ES-I3 (cell line): ENCODE data around the gene OSR1.
"Not testable (repeated sequence)": the region's sequence is repeated elsewhere in the genome, so short reads cannot be mapped to it uniquely, and the experiment has no call there.

Experiments used
- H3K36me3 ChIP-seq: 2 replicates; pipeline ENCODE4 v1.6.1; 2013; ENCODE audit warnings: mild to moderate bottlenecking, low read length, control low read depth, moderate library complexity; ENCODE audit not compliant: insufficient read depth
- H3K4me1 ChIP-seq: 2 replicates; pipeline ENCODE4 v1.6.1; 2013; ENCODE audit warnings: mild to moderate bottlenecking, control low read depth, low read length; ENCODE audit not compliant: insufficient read depth
- H3K9ac ChIP-seq: 2 replicates; pipeline ENCODE4 v1.6.1; 2013; ENCODE audit warnings: low read depth, mild to moderate bottlenecking, low read length, moderate library complexity
- H3K9me3 ChIP-seq: 2 replicates; pipeline ENCODE4 v1.6.1; 2013; ENCODE audit warnings: mild to moderate bottlenecking, low read length, moderate library complexity; ENCODE audit not compliant: control insufficient read depth, insufficient read depth

Gene OSR1

DNA sequence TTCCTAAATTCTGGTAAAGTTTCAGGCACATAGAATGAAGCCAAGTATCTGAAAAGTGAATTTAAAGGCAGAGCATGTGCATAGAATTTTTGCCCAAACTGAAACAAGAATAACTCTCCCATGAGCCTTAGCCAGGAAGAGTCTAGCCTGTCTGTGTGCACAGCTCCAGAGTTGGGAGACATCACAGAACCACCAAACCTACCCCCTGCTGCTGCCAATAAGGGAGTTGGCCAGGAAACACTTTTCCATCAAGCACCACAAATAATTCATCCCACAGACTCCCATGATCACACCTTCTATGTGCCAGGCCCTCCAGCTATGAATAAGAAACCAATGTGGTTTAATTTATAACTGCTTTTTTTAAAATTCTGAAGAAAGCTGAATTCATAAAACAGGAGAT lies 27.0 kb downstream of the OSR1 start:
- Histone ChIP-seq H3K36me3 (no peaks in the 10 kb centered on the region), H3K4me1 (no peaks in the 10 kb centered on the region), H3K9me3 (no peaks in the 10 kb centered on the region), H3K9ac (no peak overlapping the region)

DNA sequence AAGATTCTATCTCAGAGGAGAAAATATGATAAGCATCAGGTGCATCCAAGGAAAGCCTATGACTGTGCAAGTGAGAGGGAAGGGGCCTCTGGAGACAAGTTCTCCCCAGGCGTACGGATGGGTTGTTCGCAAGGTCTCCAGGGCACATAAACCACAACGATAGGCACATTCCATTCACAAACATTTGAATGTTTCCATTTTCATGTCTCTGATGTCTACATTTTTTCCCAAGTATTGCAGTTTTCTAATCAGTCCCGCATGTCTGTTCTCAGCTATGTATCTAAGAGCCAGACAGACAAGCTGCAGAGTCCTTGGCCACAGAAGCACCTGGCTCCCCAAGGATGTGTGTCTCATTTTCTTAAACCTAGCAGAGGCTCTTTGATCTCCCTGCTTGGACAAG lies 28.0 kb downstream of the OSR1 start:
- Histone ChIP-seq H3K36me3 (no peaks in the 10 kb centered on the region), H3K4me1 (no peaks in the 10 kb centered on the region), H3K9ac (no peak overlapping the region), H3K9me3 (no peaks in the 10 kb centered on the region)

DNA sequence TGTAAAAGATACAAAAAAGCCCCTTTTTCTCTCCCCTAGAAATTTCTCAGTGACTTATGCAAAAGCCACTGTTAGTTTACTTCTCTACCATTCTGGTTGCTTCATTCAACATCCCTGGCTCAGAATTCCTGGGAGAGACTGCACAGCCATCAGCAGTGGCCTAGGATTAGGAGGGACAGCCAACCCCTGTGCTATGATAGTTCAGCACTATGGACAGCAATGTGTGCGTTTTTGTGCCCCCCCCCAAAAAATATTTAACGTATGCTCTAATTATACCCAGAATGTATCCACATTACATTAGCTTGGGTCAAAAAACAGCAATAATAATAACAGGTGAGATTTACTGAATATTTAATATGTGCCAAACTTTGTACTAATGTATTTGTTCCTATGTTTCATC lies 29.0 kb downstream of the OSR1 start:
- H3K4me1 ChIP-seq: no peaks in the 10 kb centered on the region
- no peaks in the 10 kb centered on the region for H3K36me3 ChIP-seq
- H3K9me3 ChIP-seq: no peaks in the 10 kb centered on the region
- H3K9ac ChIP-seq: no peak overlapping the region

DNA sequence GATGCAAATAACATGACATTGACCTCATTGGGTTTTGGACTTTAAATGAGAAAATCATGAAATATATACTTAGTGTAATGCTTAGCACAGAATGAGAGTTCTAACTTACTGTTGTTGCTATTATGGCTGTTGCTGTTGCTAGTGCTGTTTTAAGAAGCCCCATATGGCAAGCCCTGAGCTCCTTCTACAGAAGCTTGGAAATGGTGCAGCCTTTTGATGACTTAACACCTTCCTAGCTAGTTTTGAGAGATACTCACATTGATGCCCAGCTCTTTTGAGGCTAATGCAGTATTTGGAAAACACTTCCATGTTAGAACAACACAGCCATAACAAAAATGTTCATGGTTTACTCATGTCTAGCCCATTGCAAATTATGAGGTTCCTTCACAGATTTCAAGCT lies 30.9 kb downstream of the OSR1 start:
- Histone ChIP-seq H3K9ac (no peak overlapping the region), H3K4me1 (no peaks in the 10 kb centered on the region), H3K36me3 (no peaks in the 10 kb centered on the region), H3K9me3 (no peaks in the 10 kb centered on the region)

DNA sequence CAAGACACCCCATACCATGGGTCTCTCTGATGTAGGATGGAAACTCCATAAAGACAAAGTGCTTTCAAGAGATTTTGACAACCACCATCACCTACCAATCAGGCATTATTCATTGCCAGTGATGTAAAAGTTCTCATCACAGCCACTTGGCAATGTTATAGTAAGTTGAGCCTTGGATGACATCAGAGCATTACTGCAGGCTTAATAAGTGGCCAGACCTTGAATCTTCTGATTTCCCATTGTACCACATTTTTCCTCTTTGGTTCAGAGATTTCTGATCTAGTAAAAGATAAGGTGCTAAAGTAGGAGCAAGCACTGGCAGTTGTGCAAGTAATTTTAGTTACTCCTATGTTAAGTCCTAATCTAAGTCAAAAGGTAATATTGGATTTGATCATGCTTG lies 36.5 kb downstream of the OSR1 start:
- H3K4me1 ChIP-seq: no peaks in the 10 kb centered on the region
- H3K9ac ChIP-seq: no peak overlapping the region
- H3K36me3 ChIP-seq: no peaks in the 10 kb centered on the region
- no peaks in the 10 kb centered on the region for H3K9me3 ChIP-seq

DNA sequence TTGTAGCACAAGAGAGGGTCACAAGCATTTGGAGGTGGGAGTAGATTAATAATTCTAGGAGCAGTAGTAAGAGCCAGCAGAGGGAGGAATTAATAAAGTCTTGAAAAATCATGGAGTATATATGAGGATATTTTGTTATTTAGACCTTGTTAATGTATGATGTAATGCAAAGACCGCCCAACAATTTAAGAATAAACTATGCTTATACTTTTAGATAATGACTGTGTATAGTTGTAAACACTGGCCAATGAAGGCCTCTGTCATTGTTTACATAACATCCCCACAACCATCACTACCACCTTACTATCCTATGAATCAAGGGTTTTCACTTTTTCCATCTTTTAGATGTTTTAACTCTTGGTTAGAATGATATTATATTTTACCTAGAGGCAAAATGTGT lies 37.6 kb downstream of the OSR1 start:
- Histone ChIP-seq H3K36me3 (no peaks in the 10 kb centered on the region), H3K9ac (no peak overlapping the region), H3K4me1 (no peaks in the 10 kb centered on the region), H3K9me3 (no peaks in the 10 kb centered on the region)

DNA sequence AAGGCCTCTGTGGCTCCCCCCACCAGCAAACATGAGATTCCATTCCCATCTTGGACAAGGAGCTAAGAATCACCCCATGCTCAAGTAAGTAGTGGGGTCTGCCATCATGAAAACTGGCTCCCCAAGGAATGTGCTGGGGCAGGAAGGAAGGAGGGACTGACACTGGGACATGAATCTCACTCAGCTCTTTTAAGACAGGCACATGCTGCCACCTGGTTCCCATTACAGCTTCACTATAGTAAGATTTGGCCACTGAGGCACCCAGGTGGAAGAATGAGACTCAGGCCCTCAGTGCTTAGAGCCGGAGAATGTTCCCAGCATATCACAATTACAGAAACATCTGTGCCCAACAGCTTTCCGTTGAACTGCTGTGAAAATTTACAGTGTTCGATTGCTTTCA lies 38.7 kb downstream of the OSR1 start:
- no peaks in the 10 kb centered on the region for H3K4me1 ChIP-seq
- H3K36me3 ChIP-seq: no peaks in the 10 kb centered on the region
- no peaks in the 10 kb centered on the region for H3K9me3 ChIP-seq
- no peak overlapping the region for H3K9ac ChIP-seq

DNA sequence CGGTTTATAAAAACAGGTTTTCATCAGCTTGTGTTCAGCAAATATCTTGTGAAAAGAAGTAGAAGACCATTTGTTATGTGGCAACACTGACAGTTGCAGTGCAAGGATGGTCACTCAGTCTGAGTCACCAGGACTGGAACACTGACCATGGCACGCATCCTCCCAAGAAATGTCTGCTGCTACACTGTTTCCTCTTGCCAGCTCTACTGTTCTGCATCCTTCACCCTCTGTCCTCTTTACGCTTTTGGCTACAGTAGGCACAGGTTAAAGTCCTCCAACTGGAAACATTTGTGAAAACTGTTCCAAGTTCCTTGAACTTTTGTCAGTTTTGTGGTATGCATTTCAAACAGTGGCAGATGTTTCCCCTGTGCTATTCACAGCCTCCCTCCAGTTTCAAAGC lies 39.4 kb downstream of the OSR1 start:
- H3K9me3 ChIP-seq: no peaks in the 10 kb centered on the region
- no peaks in the 10 kb centered on the region for H3K4me1 ChIP-seq
- H3K36me3 ChIP-seq: no peaks in the 10 kb centered on the region
- H3K9ac ChIP-seq: no peak overlapping the region

DNA sequence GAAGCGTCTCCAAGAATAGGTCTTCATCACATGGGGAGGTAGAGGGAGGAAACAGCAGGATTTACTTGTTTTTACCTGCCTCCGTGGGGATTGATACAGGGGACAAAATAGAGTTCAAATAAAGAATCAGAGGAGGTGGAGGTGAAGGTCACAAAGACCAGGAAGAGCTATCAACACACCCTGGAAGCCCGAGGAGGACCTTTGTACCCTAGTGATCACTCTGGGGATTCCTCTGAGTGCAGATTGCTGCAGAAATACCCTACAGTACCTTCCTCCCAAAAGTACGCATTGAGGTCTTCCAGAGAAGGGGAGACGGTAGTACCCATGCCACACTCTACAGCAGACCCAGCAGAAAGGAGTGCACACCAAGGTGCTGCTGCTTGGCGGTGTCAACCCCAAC lies 44.9 kb downstream of the OSR1 start:
- Histone ChIP-seq H3K9ac (no peak overlapping the region), H3K9me3 (0 out of 2 replicates have a peak, but pooled peaks cover 5% of the 10 kb centered on the region), H3K4me1 (no peaks in the 10 kb centered on the region)

DNA sequence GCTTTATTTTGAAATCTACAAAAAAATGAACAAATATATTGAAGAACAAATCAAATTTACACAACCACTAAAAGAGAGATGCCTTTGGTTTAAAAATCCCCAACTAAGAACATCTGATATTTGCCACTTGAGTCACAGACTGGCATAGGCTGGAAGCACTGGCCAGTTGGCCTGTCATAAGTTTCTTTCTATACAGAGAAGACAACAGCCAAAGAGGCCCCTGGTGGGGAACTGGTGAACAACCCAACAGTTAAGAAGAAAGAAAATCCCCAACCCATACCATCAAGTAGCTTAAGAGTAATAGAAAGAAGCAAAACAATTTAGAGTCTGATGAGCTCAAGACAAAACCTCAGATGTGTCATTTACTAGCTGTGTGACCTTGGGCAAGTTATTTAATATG lies 45.5 kb downstream of the OSR1 start:
- Histone ChIP-seq H3K9ac (no peak overlapping the region), H3K36me3 (no peaks in the 10 kb centered on the region), H3K9me3 (0 out of 2 replicates have a peak, but pooled peaks cover 5% of the 10 kb centered on the region), H3K4me1 (no peaks in the 10 kb centered on the region)

More for the DNA sequence above, 44.9 kb downstream of the OSR1 start:
- H3K36me3 ChIP-seq: no peaks in the 10 kb centered on the region

DNA sequence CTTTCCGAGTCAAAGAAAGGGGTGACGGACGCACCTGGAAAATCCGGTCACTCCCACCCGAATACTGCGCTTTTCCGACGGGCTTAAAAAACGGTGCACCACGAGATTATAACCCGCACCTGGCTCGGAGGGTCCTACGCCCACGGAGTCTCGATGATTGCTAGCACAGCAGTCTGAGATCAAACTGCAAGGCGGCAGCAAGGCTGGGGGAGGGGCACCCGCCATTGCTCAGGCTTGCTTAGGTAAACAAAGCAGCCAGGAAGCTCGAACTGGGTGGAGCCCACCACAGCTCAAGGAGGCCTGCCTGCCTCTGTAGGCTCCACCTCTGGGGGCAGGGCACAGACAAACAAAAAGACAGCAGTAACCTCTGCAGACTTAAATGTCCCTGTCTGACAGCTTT lies 52.4 kb downstream of the OSR1 start:
- H3K36me3 ChIP-seq, H3K4me1 ChIP-seq, H3K9me3 ChIP-seq: not testable (repeated sequence)
- peak overlapping the region; percentile 51 for H3K9ac ChIP-seq

DNA sequence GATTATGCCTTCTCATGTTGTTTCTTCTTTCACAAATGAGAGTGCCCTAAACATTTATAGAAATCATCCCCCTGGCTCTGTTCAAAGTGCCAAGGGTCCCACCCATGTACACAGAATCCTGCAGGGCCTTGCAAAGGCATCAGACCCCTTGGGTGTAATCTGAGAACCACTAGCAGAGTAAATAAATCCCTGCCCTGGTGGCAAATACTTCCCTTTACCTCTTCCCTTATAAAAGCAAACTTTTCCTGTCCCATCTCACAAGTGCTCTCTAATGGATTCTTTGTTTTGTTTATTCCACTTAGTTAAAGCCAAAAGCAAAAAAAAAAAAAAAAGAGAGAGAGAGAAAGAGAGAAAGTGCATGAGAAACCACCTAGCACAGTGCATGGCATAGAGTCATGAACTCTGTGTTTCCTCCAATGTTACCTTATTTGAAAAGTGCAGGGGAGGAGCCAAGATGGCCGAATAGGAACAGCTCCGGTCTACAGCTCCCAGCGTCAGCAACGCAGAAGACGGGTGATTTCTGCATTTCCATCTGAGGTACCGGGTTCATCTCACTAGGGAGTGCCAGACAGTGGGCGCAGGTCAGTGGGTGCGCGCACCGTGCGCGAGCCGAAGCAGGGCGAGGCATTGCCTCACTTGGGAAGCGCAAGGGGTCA lies 52.9 kb downstream of the OSR1 start:
- H3K9me3 ChIP-seq, H3K36me3 ChIP-seq, H3K4me1 ChIP-seq: not testable (repeated sequence)
- H3K9ac ChIP-seq: peak overlapping the region; percentile 51

DNA sequence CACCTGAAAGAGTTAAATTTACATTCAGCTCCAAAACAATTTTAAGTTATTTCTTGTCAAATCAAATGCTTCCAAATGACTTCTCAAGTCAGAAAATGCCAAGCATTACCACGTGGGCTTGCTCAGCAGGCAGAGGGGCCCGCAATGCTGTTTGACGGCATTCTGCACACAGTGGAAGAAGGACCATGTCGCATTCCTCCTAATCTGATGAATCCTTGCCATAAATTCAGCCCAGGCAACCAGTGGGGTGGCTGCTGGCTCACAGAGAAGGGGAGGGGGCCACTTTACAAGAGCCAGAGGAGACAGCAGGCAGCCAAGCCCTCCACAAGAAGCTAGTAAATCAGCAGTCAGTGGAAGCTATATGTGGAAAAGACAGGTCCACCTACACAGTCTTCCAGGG lies 56.7 kb downstream of the OSR1 start:
- Histone ChIP-seq H3K9ac (no peak overlapping the region), H3K9me3 (no peaks in the 10 kb centered on the region; the same call in 1 of the 2 replicates), H3K36me3 (no peaks in the 10 kb centered on the region), H3K4me1 (no peaks in the 10 kb centered on the region)
